ENCODE measurements around the gene CENPW.

GRCh38 chr6:126374372-126374771 lies 34.5 kb downstream of the CENPW start:
- TF ChIP-seq POLR2A (IDR thresholded peaks at IDR 0.05; ENCODE audit: low read length) = no peak
- TF ChIP-seq GATA1 (IDR thresholded peaks at IDR 0.05; ENCODE audit: low read depth, low read length) = no peak

Measured in erythroblast (primary cell).